H9 (cell line): ENCODE data around the gene CAMTA2. TPM values are rescaled to one million over a fixed set of nuclear protein-coding genes. Genes with fewer than 3 reads are reported as not detected.

Experiments
- DNase-seq: peaks from one replicate; pipeline ENCODE4 v3.0.0-alpha.2; 2017
- H2AFZ ChIP-seq: one replicate; pipeline ENCODE4 v1.6.1; 2013; ENCODE audit warnings: mild to moderate bottlenecking, low read length, control low read depth, moderate library complexity
- H2AK5ac ChIP-seq: 2 replicates; pipeline ENCODE4 v1.6.1; 2013; ENCODE audit warnings: low read length, control low read depth, mixed read lengths; ENCODE audit not compliant: insufficient read length
- H2BK120ac ChIP-seq: one replicate; pipeline ENCODE4 v1.6.1; 2013; ENCODE audit warnings: low read depth, mild to moderate bottlenecking, low read length, control low read depth, inconsistent platforms; ENCODE audit not compliant: poor library complexity, severe bottlenecking
- H2BK12ac ChIP-seq: 2 replicates; pipeline ENCODE4 v1.6.1; 2013; ENCODE audit warnings: low read length, control low read depth, mixed read lengths, low read depth; ENCODE audit not compliant: insufficient read length
- H2BK15ac ChIP-seq: 2 replicates; pipeline ENCODE4 v1.6.1; 2013; ENCODE audit warnings: low read depth, low read length, control low read depth
- H2BK20ac ChIP-seq: one replicate; pipeline ENCODE4 v1.6.1; 2013; ENCODE audit warnings: low read depth, mild to moderate bottlenecking, low read length, control low read depth, inconsistent platforms; ENCODE audit not compliant: poor library complexity, severe bottlenecking
- H2BK5ac ChIP-seq: 2 replicates; pipeline ENCODE4 v1.6.1; 2013; ENCODE audit warnings: low read length, control low read depth, mixed read lengths; ENCODE audit not compliant: insufficient read length
- H3K14ac ChIP-seq: 2 replicates; pipeline ENCODE4 v1.6.1; 2013; ENCODE audit warnings: low read length, control low read depth; ENCODE audit not compliant: insufficient read depth
- H3K18ac ChIP-seq: 2 replicates; pipeline ENCODE4 v1.6.1; 2013; ENCODE audit warnings: low read depth, mild to moderate bottlenecking, mixed read lengths, low read length, control low read depth; ENCODE audit not compliant: insufficient read length
- H3K23ac ChIP-seq: 2 replicates; pipeline ENCODE4 v1.6.1; 2013; ENCODE audit warnings: low read length, control low read depth, mixed read lengths, low read depth; ENCODE audit not compliant: insufficient read length
- H3K23me2 ChIP-seq: 2 replicates; pipeline ENCODE4 v1.6.1; 2013; ENCODE audit warnings: low read depth, mild to moderate bottlenecking, mixed read lengths, low read length, control low read depth; ENCODE audit not compliant: insufficient read length, poor library complexity, severe bottlenecking
- H3K27ac ChIP-seq: 2 replicates; pipeline ENCODE4 v1.5.1; 2013; ENCODE audit warnings: low read length, control low read depth, mixed read lengths, low read depth; ENCODE audit not compliant: insufficient read length
- H3K27me3 ChIP-seq: 2 replicates; pipeline ENCODE4 v1.6.1; 2013; ENCODE audit warnings: low read length, control low read depth, inconsistent platforms; ENCODE audit not compliant: insufficient read depth
- H3K4ac ChIP-seq: 2 replicates; pipeline ENCODE4 v1.6.1; 2013; ENCODE audit warnings: low read depth, mild to moderate bottlenecking, control low read depth, inconsistent platforms, low read length, moderate library complexity
- H3K4me1 ChIP-seq: 2 replicates; pipeline ENCODE4 v1.6.1; 2013; ENCODE audit warnings: low read length, control low read depth, inconsistent platforms; ENCODE audit not compliant: insufficient read depth
- H3K4me2 ChIP-seq: 2 replicates; pipeline ENCODE4 v1.6.1; 2013; ENCODE audit warnings: low read length, control low read depth, mixed read lengths; ENCODE audit not compliant: insufficient read length, insufficient read depth
- H3K56ac ChIP-seq: 2 replicates; pipeline ENCODE4 v1.6.1; 2013; ENCODE audit warnings: low read depth, mild to moderate bottlenecking, mixed read lengths, low read length, control low read depth; ENCODE audit not compliant: insufficient read length
- H3K79me1 ChIP-seq: 2 replicates; pipeline ENCODE4 v1.6.1; 2013; ENCODE audit warnings: low read depth, mild to moderate bottlenecking, moderate library complexity, low read length, control low read depth, inconsistent platforms; ENCODE audit not compliant: insufficient read depth, poor library complexity, severe bottlenecking
- H3K79me2 ChIP-seq: 2 replicates; pipeline ENCODE4 v1.6.1; 2013; ENCODE audit warnings: low read length, control low read depth, inconsistent platforms; ENCODE audit not compliant: insufficient read depth
- H3K9ac ChIP-seq: 2 replicates; pipeline ENCODE4 v1.6.1; 2013; ENCODE audit warnings: low read length, control low read depth, mixed read lengths; ENCODE audit not compliant: insufficient read length; ENCODE audit errors: extremely low read depth
- H3K9me3 ChIP-seq: one replicate; pipeline ENCODE4 v1.6.1; 2013; ENCODE audit warnings: low read depth, low read length, inconsistent platforms; ENCODE audit not compliant: control insufficient read depth
- H3T11ph ChIP-seq: one replicate; pipeline ENCODE4 v1.6.1; 2013; ENCODE audit warnings: mild to moderate bottlenecking, low read length, control low read depth, inconsistent platforms
- H4K20me1 ChIP-seq: one replicate; pipeline ENCODE4 v1.6.1; 2013; ENCODE audit not compliant: control insufficient read depth, insufficient read length, insufficient read depth
- H4K5ac ChIP-seq: 2 replicates; pipeline ENCODE4 v1.6.1; 2013; ENCODE audit warnings: low read depth, mild to moderate bottlenecking, mixed read lengths, low read length, control low read depth; ENCODE audit not compliant: insufficient read length
- H4K8ac ChIP-seq: replicated peaks from 2 replicates; pipeline ENCODE4 v1.6.1; 2013; ENCODE audit warnings: low read length, control low read depth, mixed read lengths, low read depth; ENCODE audit not compliant: insufficient read length
- H4K91ac ChIP-seq: 2 replicates; pipeline ENCODE4 v1.6.1; 2013; ENCODE audit warnings: low read depth, mild to moderate bottlenecking, moderate library complexity, mixed read lengths, low read length, control low read depth; ENCODE audit not compliant: insufficient read length
- H3K27ac Mint-ChIP-seq, 3 experiments: 2 replicates in 2 of 3; 3 replicates in 1 of 3; pipeline ENCODE4 v1.8.0; 2020 to 2021; ENCODE audit warnings: mixed read lengths in 3 of 3, mild to moderate bottlenecking in 1 of 3, moderate library complexity in 1 of 3
- H3K27me3 Mint-ChIP-seq: 2 replicates; pipeline ENCODE4 v1.8.0; 2021; ENCODE audit warnings: low read depth, mild to moderate bottlenecking, moderate library complexity, mixed read lengths
- H3K36me3 Mint-ChIP-seq, 3 experiments: 2 replicates in 2 of 3; 3 replicates in 1 of 3; pipeline ENCODE4 v1.8.0; 2020 to 2021; ENCODE audit warnings: low read depth in 3 of 3, mixed read lengths in 3 of 3; ENCODE audit not compliant: insufficient read depth in 1 of 3
- H3K4me1 Mint-ChIP-seq, 2 experiments: 2 replicates each; pipeline ENCODE4 v1.8.0; 2020; ENCODE audit warnings: mixed read lengths in 2 of 2
- H3K4me3 Mint-ChIP-seq, 2 experiments: 2 replicates in 1 of 2; 3 replicates in 1 of 2; pipeline ENCODE4 v1.8.0; 2020 to 2021; ENCODE audit warnings: mild to moderate bottlenecking in 2 of 2, mixed read lengths in 2 of 2, moderate library complexity in 1 of 2
- H3K9me3 Mint-ChIP-seq, 2 experiments: 2 replicates in 1 of 2; 3 replicates in 1 of 2; pipeline ENCODE4 v1.8.0; 2020; ENCODE audit warnings: mild to moderate bottlenecking in 2 of 2, mixed read lengths in 2 of 2, moderate library complexity in 1 of 2
- WGBS: extraction: QIAGEN DNeasy Blood & Tissue Kit; methylation state at CpG from one replicate; pipeline ENCODE4 v1.1.7; 2013; ENCODE audit warnings: missing lambda C conversion rate, low lambda C conversion rate, mixed read lengths; ENCODE audit not compliant: insufficient read length; ENCODE audit errors: extremely low coverage; 5-methylcytosine and 5-hydroxymethylcytosine counted together
- total RNA-seq: library from RNA; stranded (reverse); gene quantifications from 2 replicates; pipeline ENCODE4 v1.2.1, GENCODE V29; 2021
- TF ChIP-seq, protein P1 (sequence below): fragments of 200-600 bp; sonication (generic); conservative IDR thresholded peaks from 3 replicates; pipeline ENCODE4 v1.8.0; 2021; ENCODE audit warnings: antibody characterized with exemption, mild to moderate bottlenecking

The CAMTA2 gene
- total RNA-seq, 1 experiment from 2014 or later, result 15.6 TPM

DNA sequence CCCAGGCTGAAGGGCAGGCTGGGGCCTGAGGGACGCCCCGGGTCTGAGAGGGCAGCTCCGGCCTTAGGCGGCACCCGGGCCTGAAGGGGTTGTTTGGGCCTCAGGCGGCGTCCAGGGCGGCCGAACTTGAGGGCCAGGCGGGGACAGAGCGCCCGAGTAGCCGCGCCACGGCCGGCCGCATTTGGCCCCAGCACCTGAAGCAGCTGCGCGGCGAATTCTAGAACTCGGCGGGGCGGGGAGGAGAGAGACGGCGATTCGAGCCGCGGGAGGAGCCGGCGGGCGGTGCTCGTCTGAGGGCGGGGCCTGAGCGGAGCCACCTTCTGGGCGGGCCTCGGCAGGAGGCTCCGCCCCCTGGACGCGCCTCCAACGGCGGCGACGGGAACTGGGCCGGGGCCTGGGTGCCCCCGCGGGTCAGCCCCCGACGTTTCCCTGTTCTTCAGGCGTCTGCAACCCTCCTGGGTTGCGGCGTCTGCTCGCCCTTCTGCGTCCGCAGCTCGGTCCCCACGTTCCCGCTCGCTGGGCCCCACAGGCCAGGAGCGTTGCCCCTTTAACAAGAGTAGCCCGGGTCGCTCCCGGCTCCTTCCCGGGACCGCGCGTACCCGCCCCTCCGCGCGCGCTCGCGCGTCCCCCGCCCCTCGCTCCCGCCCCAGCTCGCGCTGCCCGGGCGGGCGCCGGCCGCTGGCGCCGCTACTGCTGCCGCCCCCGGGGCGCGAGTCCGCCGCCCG lies 10.0 kb upstream of the CAMTA2 start, which contains the start of the genes INCA1 and KIF1C:
INCA1 (minus strand) TSS at position 221 of the 725 bp plus-strand sequence. CDS start 3,085 bp downstream, outside the sequence.
KIF1C (plus strand) TSS at position 649 of the 725 bp plus-strand sequence. CDS start 2,297 bp downstream, outside the sequence.
- peaks cover 8% of the 10 kb centered on the region for H3K79me1 ChIP-seq
- no peak within 1 kb of the TSS for H2BK5ac ChIP-seq
- H2BK120ac ChIP-seq, result no peak within 1 kb of the TSS
- no peak within 1 kb of the TSS for H3K4ac ChIP-seq
- H3K27ac Mint-ChIP-seq, result peak within 1 kb of the TSS in 1 of 3 experiments; percentile 67; a peak in 2 of 7 replicates
- H2BK15ac ChIP-seq, result no peak within 1 kb of the TSS
- DNase-seq, result peak; percentile 95
- peaks cover 29% of the 10 kb centered on the region for H3K27me3 Mint-ChIP-seq
- H4K5ac ChIP-seq, result no peak within 1 kb of the TSS
- no peak within 1 kb of the TSS for H4K91ac ChIP-seq
- no peaks in the 10 kb centered on the region for H4K20me1 ChIP-seq
- H3K27ac ChIP-seq, result no peak within 1 kb of the TSS
- H3K4me1 Mint-ChIP-seq, result peaks cover 12 to 20% of the 10 kb centered on the region in 2 experiments
- no peaks in the 10 kb centered on the region for H3K9me3 Mint-ChIP-seq
- peak within 1 kb of the TSS; percentile 87 for H3K18ac ChIP-seq
- no peak within 1 kb of the TSS for H4K8ac ChIP-seq
- TF ChIP-seq, protein P1, sequence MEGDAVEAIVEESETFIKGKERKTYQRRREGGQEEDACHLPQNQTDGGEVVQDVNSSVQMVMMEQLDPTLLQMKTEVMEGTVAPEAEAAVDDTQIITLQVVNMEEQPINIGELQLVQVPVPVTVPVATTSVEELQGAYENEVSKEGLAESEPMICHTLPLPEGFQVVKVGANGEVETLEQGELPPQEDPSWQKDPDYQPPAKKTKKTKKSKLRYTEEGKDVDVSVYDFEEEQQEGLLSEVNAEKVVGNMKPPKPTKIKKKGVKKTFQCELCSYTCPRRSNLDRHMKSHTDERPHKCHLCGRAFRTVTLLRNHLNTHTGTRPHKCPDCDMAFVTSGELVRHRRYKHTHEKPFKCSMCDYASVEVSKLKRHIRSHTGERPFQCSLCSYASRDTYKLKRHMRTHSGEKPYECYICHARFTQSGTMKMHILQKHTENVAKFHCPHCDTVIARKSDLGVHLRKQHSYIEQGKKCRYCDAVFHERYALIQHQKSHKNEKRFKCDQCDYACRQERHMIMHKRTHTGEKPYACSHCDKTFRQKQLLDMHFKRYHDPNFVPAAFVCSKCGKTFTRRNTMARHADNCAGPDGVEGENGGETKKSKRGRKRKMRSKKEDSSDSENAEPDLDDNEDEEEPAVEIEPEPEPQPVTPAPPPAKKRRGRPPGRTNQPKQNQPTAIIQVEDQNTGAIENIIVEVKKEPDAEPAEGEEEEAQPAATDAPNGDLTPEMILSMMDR, result no peak
- peaks cover 2% of the 10 kb centered on the region for H3K4me1 ChIP-seq
- H3K9ac ChIP-seq, result peak within 1 kb of the TSS; percentile 48
- H3K4me2 ChIP-seq, result peak within 1 kb of the TSS; percentile 95
- H3K56ac ChIP-seq, result no peak within 1 kb of the TSS
- no CpG with 5 or more reads among the region's 93 CpGs for WGBS
- H2BK12ac ChIP-seq, result no peak within 1 kb of the TSS
- H3K14ac ChIP-seq, result peak within 1 kb of the TSS; percentile 83
- H3K36me3 Mint-ChIP-seq, result peaks cover 14 to 21% (median 20%) of the 10 kb centered on the region in 3 experiments
- H3K27me3 ChIP-seq, result no peaks in the 10 kb centered on the region; the same call in 1 of the 2 replicates
- no peak within 1 kb of the TSS for H3T11ph ChIP-seq
- peaks cover 14% of the 10 kb centered on the region for H3K23me2 ChIP-seq
- no peak within 1 kb of the TSS for H3K23ac ChIP-seq
- H3K79me2 ChIP-seq, result peaks cover 4% of the 10 kb centered on the region; the same call in 1 of the 2 replicates
- H2AFZ ChIP-seq, result no peak within 1 kb of the TSS
- H3K9me3 ChIP-seq, result no peaks in the 10 kb centered on the region
- H2AK5ac ChIP-seq, result no peak within 1 kb of the TSS
- peak within 1 kb of the TSS; percentile 88 to 92 for H3K4me3 Mint-ChIP-seq
- no peak within 1 kb of the TSS for H2BK20ac ChIP-seq
